ENCODE measurements around the gene LTBP3.

Gene LTBP3

GRCh38 chr11:65558002-65558929, at the start of gene LTBP3:
LTBP3 (minus strand) TSS chr11:65558359; CDS start chr11:65557959, 400 bp downstream.
- H3K27me3 ChIP-seq (ENCODE audit: control insufficient read depth, insufficient read depth, low read length), result no peaks in the 10 kb centered on the region
- H3K4me3 ChIP-seq (ENCODE audit: low read depth, low read length), result peak within 1 kb of the TSS; percentile 57
- H3K4me1 ChIP-seq, result peaks cover 21% of the 10 kb centered on the region
- H3K4me2 ChIP-seq (ENCODE audit: low read length), result peak within 1 kb of the TSS; percentile 72
- no peaks in the 10 kb centered on the region for H3K36me3 ChIP-seq (ENCODE audit: control insufficient read depth, insufficient read depth, low read length)
- peak within 1 kb of the TSS; percentile 87 for H3K27ac ChIP-seq
- no peaks in the 10 kb centered on the region for H3K9me3 ChIP-seq (ENCODE audit: control insufficient read depth, low read length)
- peaks cover 4% of the 10 kb centered on the region for H3K79me2 ChIP-seq
- H3K9ac ChIP-seq, result peak within 1 kb of the TSS; percentile 19
- peak within 1 kb of the TSS; percentile 77 for H2AFZ ChIP-seq
- peak; percentile 7 for TF ChIP-seq CTCF (IDR thresholded peaks at IDR 0.05)

- Histone ChIP-seq H3K36me3 (ENCODE audit: control insufficient read depth, insufficient read depth, low read length) (no peaks in the 10 kb centered on the region), H3K79me2 (no peaks in the 10 kb centered on the region), H3K27ac (peak overlapping the region; percentile 42), H2AFZ (no peak overlapping the region), H3K4me2 (ENCODE audit: low read length) (no peak overlapping the region), H3K9me3 (ENCODE audit: control insufficient read depth, low read length) (no peaks in the 10 kb centered on the region), H3K4me3 (ENCODE audit: low read depth, low read length) (no peak overlapping the region), H3K9ac (no peak overlapping the region), H3K27me3 (ENCODE audit: control insufficient read depth, insufficient read depth, low read length) (no peaks in the 10 kb centered on the region), H3K4me1 (no peaks in the 10 kb centered on the region)
- no peak for TF ChIP-seq CTCF (IDR thresholded peaks at IDR 0.05)
Measured at GRCh38 chr11:65606876-65607613, 48.9 kb upstream of the LTBP3 start.

- Histone ChIP-seq H3K4me3 (ENCODE audit: low read depth, low read length) (no peak overlapping the region), H3K27me3 (ENCODE audit: control insufficient read depth, insufficient read depth, low read length) (no peaks in the 10 kb centered on the region), H3K9me3 (ENCODE audit: control insufficient read depth, low read length) (no peaks in the 10 kb centered on the region), H2AFZ (no peak overlapping the region), H3K9ac (no peak overlapping the region), H3K79me2 (no peaks in the 10 kb centered on the region), H3K4me2 (ENCODE audit: low read length) (no peak overlapping the region), H3K36me3 (ENCODE audit: control insufficient read depth, insufficient read depth, low read length) (no peaks in the 10 kb centered on the region), H3K4me1 (no peaks in the 10 kb centered on the region), H3K27ac (no peak overlapping the region)
- no peak for TF ChIP-seq CTCF (IDR thresholded peaks at IDR 0.05)
Measured at GRCh38 chr11:65604258-65604657, 46.1 kb upstream of the LTBP3 start.

GRCh38 chr11:65599955-65600246, 41.7 kb upstream of the LTBP3 start:
- no peak overlapping the region for H3K4me2 ChIP-seq (ENCODE audit: low read length)
- no peak overlapping the region for H2AFZ ChIP-seq
- H3K27me3 ChIP-seq (ENCODE audit: control insufficient read depth, insufficient read depth, low read length), result no peaks in the 10 kb centered on the region
- H3K36me3 ChIP-seq (ENCODE audit: control insufficient read depth, insufficient read depth, low read length), result no peaks in the 10 kb centered on the region
- no peak overlapping the region for H3K4me3 ChIP-seq (ENCODE audit: low read depth, low read length)
- no peaks in the 10 kb centered on the region for H3K4me1 ChIP-seq
- TF ChIP-seq CTCF (IDR thresholded peaks at IDR 0.05), result no peak
- H3K27ac ChIP-seq, result no peak overlapping the region
- H3K9ac ChIP-seq, result no peak overlapping the region
- no peaks in the 10 kb centered on the region for H3K9me3 ChIP-seq (ENCODE audit: control insufficient read depth, low read length)
- H3K79me2 ChIP-seq, result no peaks in the 10 kb centered on the region

Data from parathyroid adenoma (tissue), 2 donors.